ENCODE data around the gene GIT1.

GIT1 gene

DNA sequence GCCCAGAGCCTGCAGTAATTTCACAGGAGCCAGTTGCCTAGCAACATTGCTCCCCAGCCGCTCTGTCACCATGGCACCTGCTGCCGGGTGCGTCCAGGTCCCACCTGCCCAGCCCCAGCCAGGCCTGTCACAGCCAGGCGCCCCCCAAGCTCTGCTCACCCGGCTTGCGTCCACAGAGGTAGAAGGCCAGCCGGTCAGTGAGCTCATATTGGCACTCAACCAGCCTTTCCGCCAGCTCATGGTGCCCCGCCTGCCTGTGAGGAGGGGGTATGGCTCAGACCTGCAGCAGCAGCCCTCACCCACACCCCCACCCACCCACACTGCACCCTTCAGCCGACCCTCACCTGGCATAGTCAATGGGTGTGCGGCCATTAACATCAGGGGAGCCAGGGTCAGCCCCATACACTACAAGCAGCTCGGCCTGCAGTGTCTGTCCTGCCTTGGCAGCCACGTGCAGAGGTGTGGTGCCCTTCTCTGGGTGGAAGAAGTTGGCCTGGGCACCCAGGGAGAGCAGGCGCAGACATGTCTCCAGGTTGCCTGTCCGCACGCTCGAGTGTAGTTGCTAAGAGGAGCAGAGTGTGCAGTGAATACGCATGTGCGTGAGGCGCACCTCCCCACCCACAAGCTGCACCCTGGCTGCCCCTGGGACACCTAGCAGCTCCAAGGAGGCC lies 7.7 kb downstream of the GIT1 start:
- in situ Hi-C loops (cut with MboI; ENCODE audit: low sequenced_read_pairs) = no loop called here

DNA sequence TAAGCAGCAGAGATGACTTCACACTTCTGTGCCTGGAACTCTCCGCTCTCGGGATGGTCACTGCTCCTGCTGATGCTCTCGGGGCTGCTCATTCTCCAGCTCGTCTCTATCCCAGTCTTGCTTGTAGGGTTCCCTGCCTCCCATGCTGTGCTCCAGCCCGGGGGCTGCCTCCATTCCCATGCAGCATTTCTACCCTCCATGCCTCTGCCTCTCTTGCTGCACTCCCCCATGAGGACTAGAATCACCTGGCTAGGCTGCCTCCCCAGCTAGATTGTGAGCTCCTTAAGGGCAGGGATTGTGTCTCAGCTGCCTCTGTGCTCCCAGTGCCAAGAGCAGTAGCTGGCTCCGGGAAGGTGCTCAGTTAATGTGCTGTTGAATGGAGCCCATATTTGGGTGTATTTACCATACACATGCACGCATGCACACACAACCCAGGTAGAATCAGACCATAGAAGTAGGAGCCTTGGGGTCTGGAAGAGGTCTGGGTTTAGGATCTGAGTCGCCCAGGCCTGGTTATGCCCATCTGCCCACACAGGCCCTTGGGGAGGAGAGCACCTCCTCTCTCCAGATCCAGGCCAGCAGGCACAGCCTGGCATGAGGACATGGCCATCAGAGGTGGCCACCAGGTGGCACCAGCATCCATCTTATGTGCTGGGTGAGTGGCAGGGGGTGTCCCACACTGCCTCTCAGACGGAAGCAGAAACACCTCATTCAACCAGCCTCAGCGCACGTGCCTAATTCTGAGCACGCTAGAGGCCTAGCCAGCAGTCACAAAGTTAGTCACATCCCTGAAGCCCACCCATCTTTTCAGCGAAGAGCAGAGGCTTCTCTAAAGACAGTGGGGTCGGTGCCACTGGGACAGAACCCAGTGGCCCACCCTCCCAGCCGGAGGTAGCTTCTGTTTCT lies 9.3 kb downstream of the GIT1 start:
- in situ Hi-C loops (cut with MboI; ENCODE audit: low sequenced_read_pairs) = no loop called here

DNA sequence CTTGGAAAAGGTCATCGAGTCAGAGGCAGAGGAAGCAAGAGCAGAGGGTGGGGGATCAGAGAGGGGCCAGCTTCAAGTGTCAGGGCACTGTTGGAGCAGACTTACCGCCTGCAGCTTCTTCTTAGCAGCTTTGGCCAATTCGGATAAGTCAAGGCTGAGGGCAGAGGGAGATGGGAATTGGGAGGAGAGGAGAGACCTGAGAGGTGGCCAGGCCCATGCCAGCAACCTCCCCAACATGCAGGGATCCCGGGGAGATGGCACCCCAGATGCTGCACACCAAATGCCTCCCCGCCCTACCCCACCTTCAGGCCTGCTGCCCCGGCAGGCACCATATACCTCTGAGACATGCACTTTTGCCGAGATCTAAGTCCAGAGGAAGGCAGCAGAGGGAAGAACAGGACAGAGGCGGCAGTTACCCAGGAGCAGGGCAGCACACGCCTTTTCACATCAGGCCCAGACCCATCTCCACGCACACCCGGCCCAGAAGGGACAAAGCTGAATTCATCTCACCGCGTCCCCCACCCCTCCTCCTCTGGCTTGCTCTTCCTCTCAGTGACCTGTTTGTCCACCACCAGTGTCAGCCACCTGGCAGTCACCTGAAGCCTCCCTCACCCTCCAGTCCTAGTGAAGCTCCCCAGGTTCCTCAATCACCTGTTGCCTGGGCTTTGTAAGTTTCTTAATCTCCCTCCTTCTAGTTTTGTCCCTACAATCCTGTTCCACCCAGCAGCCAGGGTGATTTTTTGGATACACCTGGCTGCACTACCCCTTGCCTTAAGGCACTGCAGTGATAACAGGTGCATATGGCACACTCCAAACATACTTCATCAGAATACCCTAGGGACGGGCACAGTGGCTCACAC lies 10.6 kb downstream of the GIT1 start:
- in situ Hi-C loops (cut with MboI; ENCODE audit: low sequenced_read_pairs) = no loop called here

DNA sequence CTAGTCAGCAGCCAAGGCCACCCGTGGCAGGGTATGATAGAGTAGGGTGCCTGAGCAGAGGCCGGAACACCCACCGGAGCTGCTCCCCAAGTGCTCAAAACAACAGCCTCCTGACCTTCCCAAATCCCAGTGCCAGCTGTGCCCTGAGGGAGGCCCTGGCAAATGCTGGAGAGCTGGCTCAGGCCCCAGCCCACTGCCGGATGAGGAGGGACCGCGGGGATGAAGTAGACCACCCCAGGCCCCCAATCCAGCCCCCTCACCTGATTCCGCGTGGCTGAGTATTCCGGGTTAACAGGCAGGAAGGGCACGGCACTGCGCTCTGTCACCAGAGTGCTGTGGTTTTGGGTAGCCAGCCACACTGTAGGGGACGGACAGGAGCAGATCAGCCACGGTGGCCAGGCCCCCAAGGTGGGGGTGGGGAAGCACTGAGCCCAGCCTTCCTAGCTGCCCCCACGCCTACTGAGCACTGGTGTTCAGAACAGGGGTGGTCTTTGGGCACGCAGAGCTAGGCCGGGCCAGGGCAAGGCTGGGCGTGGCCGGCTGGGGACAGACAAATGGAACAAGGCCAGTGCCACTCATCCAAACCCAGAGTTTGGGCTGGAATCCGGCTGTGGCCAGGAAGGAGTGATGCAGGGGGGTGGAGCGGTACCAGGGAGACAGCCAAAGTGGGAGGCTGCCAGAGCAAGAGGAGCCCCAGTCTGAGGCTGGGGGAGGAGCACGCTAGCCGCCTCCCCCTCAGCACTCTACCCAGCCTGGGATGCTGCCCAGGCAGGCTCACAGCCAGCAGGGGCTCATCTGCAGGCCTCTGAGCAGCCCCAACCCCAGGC lies 11.8 kb downstream of the GIT1 start:
- in situ Hi-C loops (cut with MboI; ENCODE audit: low sequenced_read_pairs) = no loop called here

DNA sequence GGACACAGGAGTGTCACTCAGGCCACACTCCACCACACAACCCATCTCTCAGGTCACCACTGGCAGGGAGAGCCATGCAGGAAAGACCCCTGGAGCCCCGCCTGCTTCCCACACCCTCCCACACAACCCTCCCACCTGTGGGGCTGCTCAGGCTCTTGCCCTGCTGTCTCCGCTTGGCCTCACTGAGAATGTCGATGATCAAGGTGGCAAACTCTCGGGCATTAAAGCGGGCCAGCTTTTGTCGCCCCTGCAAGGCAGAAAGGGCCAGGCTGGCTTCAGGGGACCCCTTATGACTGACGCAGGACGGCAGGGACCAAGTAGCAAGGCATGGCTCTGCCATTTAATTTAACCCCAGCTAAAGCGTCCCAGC lies 12.5 kb downstream of the GIT1 start:
- in situ Hi-C loops (cut with MboI; ENCODE audit: low sequenced_read_pairs) = no loop called here

DNA sequence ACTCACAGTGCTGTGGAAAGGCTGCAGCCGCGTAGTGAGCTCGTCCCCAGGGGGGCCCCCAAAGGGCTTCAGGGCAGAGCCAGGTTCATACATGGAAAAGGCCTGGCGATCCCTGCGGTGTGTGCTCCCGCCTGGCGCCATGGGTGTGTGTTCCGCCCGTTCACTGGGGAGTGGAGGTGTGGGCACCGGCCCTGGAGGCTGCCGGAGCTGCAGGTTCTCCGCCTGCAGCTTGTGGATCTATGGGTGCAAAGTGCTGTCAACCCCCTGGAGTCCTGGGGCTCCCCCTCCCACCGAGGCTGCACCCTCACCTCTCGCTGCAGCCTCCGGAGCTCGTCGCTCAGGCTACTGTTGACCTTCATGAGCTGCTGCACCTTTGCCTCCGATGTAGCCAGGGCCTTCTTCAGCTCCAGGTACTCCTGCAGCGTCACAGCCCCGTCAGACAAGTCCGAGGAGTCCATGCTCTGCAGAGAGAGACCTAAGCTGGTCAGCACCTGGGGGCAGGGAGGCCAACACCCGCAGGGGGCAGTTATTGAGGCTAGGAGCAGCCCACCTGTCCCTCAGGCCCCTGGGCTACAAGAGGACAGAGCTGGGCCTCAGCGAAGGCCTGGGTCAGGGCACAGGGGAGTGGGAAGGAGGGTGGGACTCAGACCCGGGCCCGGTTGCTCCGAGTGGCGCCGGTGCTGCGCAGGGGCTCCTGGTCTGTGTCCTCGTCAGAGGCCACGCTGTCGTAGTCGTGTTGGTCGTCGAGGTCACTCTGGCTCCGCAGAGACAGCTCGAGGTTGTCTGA lies 13.0 kb downstream of the GIT1 start:
- in situ Hi-C loops (cut with MboI; ENCODE audit: low sequenced_read_pairs) = no loop called here

DNA sequence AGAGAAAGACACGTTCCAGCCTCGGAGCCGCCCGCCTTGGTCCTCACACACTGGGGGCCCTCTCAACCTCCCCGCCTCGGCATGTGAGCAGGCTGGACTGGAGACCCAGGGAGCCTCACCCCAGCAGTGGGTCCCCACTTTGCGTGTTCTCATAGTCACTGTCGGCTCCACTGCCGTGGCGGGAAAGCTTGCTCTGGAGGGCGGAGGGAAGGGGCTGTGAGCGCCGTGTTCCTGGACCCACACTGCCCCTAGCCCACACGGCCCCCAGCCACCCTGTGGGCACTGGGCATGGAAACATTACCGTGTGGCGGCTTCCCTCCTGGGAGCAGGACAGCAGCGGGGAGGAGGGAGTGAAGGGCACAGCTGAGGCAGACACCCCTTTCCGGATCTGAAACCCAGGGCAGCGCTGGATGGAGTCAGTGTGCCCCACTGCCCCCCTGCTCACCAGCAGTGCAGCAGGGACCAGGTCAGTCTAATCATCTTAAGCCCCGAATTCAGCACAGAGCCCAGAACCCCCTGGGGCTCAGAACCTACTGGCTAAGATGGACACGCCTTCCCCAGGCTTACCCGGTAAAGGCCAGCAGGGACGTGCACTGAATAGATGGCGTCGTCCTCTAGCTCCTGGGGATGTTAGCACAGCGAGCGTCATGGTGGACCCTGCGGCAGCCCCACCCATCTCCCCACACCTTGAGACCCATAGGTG lies 13.8 kb downstream of the GIT1 start:
- in situ Hi-C loops (cut with MboI; ENCODE audit: low sequenced_read_pairs) = no loop called here

DNA sequence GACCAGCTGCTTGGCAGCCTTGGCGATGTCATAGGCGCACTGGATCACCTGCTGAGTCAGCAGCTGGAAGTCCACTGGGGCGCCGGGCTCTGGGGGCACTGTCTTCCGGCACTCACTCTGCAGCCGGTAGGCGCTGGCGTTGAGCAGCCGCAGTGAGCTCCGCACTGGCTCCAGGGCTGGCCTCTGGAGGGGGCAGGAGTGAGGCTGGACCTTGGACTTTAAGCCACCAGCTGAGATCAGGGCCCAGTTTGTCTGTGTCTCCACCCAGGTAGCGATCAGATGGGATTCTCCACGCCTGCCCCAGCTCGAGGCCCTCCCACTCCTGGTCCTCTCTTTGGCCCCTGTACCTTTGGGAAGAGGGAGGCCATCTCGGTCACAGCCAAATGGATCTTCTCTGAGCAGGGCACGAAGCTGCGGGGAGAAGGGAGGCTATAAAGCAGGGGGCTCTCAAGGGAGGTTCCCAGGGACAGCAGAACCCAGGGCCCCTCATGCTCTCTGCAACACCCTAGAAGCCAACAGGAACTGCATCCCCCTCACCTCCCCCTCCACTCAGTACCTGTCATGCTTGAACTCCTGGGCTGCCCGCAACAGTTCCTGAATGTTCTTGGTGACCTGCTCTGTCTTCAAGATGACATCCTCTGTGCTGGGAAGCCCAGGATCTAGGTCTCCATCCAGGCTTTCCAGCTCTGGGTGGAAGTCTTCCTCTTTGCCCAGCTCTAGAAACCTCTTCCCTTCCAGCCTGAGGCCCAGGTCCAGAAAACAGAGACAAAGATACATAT lies 14.5 kb downstream of the GIT1 start:
- in situ Hi-C loops (cut with MboI; ENCODE audit: low sequenced_read_pairs) = no loop called here

DNA sequence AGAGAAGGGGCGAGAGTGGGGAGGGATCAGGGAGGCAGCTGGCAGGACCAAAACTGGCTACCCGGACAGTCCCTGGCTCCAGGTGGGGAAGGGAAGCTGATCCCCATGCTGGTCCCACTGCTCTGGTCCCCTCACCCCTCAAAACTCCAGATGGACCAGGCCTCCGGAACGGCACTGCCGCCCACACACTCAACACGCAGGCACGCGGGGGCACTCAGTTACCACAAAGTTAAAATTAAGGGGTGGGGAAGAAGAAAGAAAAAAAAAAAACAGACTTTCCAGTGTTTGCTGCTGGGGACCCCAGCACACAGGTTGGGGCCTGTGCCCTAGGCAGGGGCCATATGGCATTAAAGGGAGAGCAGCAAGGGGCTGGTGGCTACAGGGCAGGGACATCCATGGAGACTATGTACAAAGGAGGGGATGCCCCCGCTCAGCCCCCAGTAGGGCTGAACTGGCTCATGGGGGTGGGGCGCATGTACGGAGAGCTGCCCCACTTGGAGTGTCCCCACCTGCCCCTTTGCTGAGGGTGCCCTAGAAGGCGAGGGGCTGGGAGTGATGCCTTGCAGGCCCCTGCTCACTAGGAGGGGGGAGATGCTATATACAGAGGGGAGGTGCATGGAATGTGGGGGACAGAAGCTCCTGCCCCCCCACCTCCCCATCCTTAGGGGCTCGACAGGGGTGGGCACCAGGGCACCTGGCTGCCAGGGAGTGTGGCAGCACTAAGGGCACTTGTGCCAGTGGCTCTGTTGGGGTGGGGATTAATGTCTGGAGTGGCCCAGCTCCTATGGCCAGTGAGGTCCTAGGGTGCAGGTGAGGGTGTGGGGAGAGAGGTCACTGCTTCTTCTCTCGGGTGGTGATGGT lies 15.3 kb downstream of the GIT1 start:
- in situ Hi-C loops (cut with MboI; ENCODE audit: low sequenced_read_pairs) = no loop called here

DNA sequence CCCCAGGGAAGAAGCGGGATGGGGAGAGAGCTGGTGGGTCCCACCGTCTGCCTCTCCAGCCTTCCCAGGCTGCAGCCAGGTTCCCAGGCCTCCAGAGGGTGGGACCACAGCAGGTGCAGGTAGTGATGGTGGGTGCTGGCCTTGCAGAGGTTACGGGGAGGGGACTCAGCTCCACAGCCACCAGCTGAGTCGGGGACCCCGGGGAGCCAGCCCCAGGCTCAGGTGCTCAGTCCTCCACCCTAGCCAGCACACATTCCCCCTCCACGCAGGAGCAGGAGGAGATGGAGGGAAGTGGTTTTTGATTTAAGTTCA lies 15.9 kb downstream of the GIT1 start:
- in situ Hi-C loops (cut with MboI; ENCODE audit: low sequenced_read_pairs) = no loop called here

DNA sequence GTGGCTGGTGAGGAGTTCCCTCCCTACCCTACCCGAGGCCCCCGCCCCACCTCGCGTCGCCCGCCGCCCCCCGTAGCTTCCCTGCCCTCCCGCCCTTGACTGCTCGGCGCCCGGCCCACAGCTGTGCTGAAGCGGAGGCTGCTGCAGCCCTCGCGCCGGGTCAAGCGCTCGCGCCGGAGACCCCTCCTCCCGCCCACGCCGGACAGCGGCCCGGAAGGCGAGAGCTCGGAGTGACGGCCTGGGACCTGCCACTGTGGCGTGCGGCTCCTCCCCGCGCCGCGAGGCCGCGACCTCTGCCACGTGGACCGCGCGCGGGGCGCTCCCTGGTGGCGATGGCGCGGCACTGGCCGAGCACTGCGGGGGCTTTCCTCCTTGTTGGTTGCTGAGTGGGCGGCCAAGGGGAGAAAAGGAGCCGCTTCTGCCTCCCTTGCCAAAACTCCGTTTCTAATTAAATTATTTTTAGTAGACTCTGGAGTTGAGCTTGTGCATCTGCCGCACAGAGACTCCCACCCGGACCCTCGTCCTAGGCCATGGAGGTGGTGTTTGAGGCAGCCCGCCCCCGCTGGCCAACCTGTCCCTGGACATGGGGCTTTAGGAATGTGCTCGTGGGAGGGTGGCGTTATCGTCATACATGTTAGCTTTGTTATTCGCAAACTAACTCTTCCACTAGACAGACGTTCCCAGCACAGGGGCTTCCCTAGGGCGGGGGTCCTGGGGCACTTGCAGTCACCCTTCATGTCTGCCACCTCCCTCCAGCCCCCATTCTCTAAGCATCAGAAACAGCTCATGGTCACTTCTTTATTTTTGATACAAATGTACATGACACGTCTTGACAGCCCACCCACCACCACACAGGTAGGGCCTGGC lies 16.5 kb downstream of the GIT1 start:
- in situ Hi-C loops (cut with MboI; ENCODE audit: low sequenced_read_pairs) = no loop called here

DNA sequence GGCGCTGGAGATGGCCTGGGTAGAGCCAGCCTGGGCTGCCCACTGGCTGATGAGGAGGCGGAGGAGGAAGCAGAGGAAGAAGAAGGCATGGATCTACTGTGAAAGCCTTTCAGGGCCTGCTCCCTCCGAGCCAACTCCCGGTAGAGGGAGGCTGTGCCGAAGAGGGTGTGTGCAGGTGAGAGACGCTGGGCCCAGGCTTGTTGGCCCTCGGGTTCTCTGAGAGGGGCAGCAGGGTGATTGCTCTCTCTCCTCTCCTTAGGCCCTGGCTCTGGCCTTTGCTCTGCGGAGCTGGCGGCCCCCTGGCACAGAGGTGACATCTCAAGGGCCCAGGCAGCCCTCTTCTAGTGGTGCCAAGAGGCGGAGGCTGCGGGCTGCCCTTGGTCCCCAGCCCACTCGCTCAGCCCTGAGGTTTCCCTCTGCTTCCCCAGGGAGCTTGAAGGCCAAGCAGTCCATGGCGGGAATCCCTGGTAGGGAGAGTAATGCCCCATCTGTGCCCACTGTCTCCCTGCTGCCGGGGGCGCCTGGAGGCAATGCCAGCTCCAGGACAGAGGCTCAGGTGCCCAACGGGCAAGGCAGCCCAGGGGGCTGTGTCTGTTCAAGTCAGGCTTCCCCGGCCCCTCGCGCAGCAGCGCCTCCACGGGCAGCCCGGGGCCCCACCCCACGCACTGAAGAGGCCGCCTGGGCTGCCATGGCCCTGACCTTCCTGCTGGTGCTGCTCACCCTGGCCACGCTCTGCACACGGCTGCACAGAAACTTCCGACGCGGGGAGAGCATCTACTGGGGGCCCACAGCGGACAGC lies 17.4 kb downstream of the GIT1 start:
- in situ Hi-C loops (cut with MboI; ENCODE audit: low sequenced_read_pairs) = no loop called here

DNA sequence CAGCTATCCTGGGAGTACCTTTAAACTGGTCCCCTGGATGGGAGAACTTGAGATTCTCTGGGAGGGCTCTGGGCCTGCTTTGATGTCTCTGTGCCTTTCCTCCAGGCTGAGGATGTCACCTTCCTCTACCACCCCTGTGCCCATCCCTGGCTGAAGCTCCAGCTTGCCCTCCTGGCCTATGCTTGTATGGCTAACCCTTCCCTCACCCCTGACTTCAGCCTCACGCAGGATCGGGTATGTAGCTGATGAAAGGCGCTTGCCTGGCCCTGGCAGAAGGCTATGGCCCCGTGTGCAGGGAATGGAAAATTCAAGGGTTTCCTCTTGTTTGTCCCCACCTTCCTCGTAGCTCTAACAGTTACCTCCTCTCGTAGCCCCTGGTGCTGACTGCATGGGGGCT lies 18.0 kb downstream of the GIT1 start:
- in situ Hi-C loops (cut with MboI; ENCODE audit: low sequenced_read_pairs) = no loop called here

DNA sequence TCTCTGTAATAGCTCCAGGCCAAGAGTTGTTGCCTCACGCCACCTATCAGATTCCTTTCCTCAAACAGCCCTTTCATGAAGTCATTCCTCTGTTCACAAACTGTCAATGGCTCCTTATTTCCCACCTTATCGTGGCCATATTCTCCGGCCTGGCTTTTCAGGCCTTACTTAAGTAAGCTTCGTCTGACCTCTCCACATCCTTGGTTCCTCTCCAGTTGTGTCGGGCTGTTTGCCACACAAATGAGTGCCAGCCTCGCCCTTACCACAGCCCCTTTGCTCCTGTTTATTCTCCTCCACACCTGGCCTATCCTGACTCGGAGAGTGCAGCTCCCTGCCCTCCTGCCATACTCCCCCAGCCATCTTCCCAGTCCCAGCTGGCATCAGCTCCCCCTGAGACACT lies 18.9 kb downstream of the GIT1 start:
- in situ Hi-C loops (cut with MboI; ENCODE audit: low sequenced_read_pairs) = no loop called here

DNA sequence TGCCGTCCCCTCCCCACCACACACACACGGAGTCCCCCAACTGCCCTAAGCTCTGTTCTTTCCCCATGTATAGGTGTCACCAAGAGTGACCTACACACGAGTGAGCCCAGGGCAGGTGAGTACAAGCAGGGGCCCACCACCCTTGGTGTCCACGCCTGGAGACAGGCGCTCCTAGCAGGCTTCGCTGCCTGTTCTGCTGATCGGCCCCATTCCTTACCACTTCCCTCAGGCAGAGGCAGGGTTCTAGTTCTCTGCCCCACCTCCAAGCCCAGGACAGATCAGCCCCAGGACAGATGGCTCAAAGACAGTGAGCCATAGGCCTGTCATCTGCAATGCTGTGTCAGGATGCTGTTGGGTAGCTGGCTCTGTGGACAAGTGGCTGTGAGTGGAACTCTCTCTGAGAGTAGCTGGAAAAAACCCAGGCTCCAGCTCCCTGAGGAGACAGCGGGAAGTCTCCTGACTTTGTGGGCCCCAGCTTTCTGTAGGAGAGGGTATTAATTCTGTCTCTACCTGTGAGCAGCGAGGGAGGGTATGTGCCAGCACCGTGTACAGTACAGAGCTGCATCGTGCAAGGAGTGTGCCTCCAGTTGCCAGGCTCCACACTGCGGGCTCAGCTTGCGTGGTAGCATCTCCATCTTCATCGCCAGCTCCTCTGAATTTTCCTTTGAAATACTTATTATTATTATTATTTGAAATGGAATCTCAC lies 20.1 kb downstream of the GIT1 start:
- in situ Hi-C loops (cut with MboI; ENCODE audit: low sequenced_read_pairs) = no loop called here
